ENCODE data around the gene MRGPRD. TPM values are rescaled to one million over a fixed set of nuclear protein-coding genes. Genes with fewer than 3 reads are reported as not detected.

MRGPRD gene
- total and polyA plus RNA-seq, 2 donors (not counting 1 experiment from before 2014, with no cell fraction given), result not detected

DNA sequence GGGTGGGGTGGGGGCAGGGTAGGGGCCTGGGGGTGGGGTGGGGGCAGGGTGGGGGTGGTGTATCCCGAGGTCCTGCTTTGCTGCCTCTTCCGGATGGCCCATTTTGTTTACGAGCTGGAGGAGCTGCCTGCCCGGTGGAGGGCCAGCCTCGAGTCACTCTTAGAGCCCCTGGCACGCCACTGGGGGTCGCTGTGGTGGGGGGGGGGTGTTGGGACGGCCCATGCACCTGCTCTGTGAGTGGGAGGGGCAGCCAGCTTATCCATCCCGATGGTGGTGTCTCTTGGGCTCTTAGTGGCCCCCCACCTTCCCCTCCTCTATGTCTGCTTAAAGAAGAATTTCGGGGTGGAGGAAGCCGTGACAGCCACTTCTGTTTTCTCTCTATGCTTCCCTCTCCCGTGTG is 24.6 kb downstream of the MRGPRD start:
- H3K79me2 ChIP-seq (ENCODE audit: control insufficient read depth, insufficient read depth, low read length), result no peaks in the 10 kb centered on the region
- TF ChIP-seq EZH2 (IDR thresholded peaks at IDR 0.05; ENCODE audit: low read length, missing control alignments), result no peak
- TF ChIP-seq, protein P1, sequence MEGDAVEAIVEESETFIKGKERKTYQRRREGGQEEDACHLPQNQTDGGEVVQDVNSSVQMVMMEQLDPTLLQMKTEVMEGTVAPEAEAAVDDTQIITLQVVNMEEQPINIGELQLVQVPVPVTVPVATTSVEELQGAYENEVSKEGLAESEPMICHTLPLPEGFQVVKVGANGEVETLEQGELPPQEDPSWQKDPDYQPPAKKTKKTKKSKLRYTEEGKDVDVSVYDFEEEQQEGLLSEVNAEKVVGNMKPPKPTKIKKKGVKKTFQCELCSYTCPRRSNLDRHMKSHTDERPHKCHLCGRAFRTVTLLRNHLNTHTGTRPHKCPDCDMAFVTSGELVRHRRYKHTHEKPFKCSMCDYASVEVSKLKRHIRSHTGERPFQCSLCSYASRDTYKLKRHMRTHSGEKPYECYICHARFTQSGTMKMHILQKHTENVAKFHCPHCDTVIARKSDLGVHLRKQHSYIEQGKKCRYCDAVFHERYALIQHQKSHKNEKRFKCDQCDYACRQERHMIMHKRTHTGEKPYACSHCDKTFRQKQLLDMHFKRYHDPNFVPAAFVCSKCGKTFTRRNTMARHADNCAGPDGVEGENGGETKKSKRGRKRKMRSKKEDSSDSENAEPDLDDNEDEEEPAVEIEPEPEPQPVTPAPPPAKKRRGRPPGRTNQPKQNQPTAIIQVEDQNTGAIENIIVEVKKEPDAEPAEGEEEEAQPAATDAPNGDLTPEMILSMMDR (conservative IDR thresholded peaks at IDR 0.05 in 1 of 2, IDR thresholded peaks at IDR 0.05 in 1 of 2; ENCODE audit: low read depth in 1 of 2, low read length in 2 of 2), result peak in 1 of 2 donors; percentile 22
- H3K9me3 ChIP-seq (ENCODE audit: control insufficient read depth, insufficient read depth, low read depth, low read length), result no peaks in the 10 kb centered on the region
- no peak overlapping the region for H2AFZ ChIP-seq (ENCODE audit: low read length)
- H3K4me3 ChIP-seq (replicated peaks in 1 of 4; ENCODE audit: control extremely low read depth in 1 of 4, insufficient read depth in 1 of 4, low read depth in 3 of 4, low read length in 4 of 4), result no peak overlapping the region
- no peak for DNase-seq (ENCODE audit: low read depth in 2 of 2)
- no peaks in the 10 kb centered on the region for H4K20me1 ChIP-seq (ENCODE audit: control insufficient read depth, extremely low read depth, insufficient read depth, low read length)
- no peaks in the 10 kb centered on the region for H3K4me1 ChIP-seq (ENCODE audit: control insufficient read depth, extremely low read depth, insufficient read depth, low read length)
- no peak overlapping the region for H3K4me2 ChIP-seq (ENCODE audit: extremely low read depth, insufficient read depth, low read length)
- H3K27me3 ChIP-seq (ENCODE audit: control insufficient read depth, insufficient read depth, low read length), result no peaks in the 10 kb centered on the region
- H3K27ac ChIP-seq (ENCODE audit: insufficient read depth, low read length), result no peak overlapping the region
- no peak overlapping the region for H3K9ac ChIP-seq (ENCODE audit: insufficient read depth, low read length)
- H3K36me3 ChIP-seq (ENCODE audit: control insufficient read depth, insufficient read depth, low read length), result no peaks in the 10 kb centered on the region

DNA sequence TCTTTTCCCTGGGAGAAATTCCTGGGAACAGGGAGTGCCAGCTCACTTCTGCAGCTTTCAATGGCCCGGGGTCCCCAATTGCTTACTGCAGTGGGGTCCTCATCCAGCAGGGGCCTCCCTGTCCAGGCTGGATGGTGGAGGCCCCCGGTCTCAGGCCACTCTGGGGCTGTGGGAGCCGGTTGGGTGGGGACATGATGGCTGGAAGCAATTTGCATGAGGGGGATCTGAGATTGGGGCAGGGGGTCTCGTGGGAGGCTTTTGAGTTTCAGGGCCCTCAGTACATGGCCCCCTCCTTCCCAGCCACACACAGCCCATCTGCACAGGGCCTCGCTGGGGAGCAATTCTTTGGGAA is 25.2 kb downstream of the MRGPRD start:
- no peaks in the 10 kb centered on the region for H3K27me3 ChIP-seq (ENCODE audit: control insufficient read depth, insufficient read depth, low read length)
- H3K9ac ChIP-seq (ENCODE audit: insufficient read depth, low read length), result no peak overlapping the region
- no peak overlapping the region for H2AFZ ChIP-seq (ENCODE audit: low read length)
- no peaks in the 10 kb centered on the region for H3K79me2 ChIP-seq (ENCODE audit: control insufficient read depth, insufficient read depth, low read length)
- no peaks in the 10 kb centered on the region for H3K4me1 ChIP-seq (ENCODE audit: control insufficient read depth, extremely low read depth, insufficient read depth, low read length)
- no peak overlapping the region for H3K4me3 ChIP-seq (replicated peaks in 1 of 4; ENCODE audit: control extremely low read depth in 1 of 4, insufficient read depth in 1 of 4, low read depth in 3 of 4, low read length in 4 of 4)
- H4K20me1 ChIP-seq (ENCODE audit: control insufficient read depth, extremely low read depth, insufficient read depth, low read length), result no peaks in the 10 kb centered on the region
- no peaks in the 10 kb centered on the region for H3K36me3 ChIP-seq (ENCODE audit: control insufficient read depth, insufficient read depth, low read length)
- TF ChIP-seq, protein P1 (conservative IDR thresholded peaks at IDR 0.05 in 1 of 2, IDR thresholded peaks at IDR 0.05 in 1 of 2; ENCODE audit: low read depth in 1 of 2, low read length in 2 of 2), result no peak
- no peak for TF ChIP-seq EZH2 (IDR thresholded peaks at IDR 0.05; ENCODE audit: low read length, missing control alignments)
- no peak overlapping the region for H3K4me2 ChIP-seq (ENCODE audit: extremely low read depth, insufficient read depth, low read length)
- DNase-seq (ENCODE audit: low read depth in 2 of 2), result no peak
- H3K27ac ChIP-seq (ENCODE audit: insufficient read depth, low read length), result no peak overlapping the region
- no peaks in the 10 kb centered on the region for H3K9me3 ChIP-seq (ENCODE audit: control insufficient read depth, insufficient read depth, low read depth, low read length)

DNA sequence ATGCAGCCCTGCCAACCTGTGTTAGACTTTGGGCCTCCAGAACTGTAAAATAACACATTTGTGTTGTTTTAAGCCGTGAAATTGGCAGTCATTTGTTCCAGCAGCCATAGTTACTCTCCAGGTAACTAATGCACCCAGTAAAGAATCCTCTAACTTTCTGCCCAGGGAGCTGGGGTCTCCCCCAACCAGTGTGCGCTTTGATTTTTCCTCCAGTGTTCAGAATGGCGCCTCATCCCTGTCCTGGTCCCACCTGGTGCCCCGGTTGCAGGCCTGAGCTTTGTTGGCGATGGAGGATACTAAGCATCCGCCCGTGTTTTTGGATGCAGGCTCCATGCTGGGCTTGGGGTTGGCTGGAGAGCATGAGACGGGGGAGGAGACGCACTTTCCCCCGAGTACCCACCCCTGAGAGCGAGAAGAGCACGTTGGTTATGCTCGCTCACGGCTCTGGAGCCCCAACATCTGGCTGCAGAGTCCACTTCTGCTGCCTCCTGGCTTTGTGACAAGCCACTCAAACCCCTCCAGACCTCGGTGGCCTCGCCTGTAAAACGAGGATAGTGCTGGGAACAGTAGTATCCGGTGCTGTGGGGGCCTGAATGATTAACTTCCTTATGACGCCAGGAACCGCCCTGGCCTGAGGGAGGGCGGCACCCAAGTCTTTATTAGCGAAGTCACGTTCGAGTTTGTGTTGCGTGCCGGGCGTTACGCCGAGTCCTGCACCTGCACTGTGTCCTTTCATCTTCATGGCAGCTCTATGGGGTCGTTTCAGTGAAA is 25.8 kb downstream of the MRGPRD start:
- Histone ChIP-seq H3K4me3 (replicated peaks in 1 of 4; ENCODE audit: control extremely low read depth in 1 of 4, insufficient read depth in 1 of 4, low read depth in 3 of 4, low read length in 4 of 4) (no peak overlapping the region), H3K79me2 (ENCODE audit: control insufficient read depth, insufficient read depth, low read length) (no peaks in the 10 kb centered on the region), H3K4me1 (ENCODE audit: control insufficient read depth, extremely low read depth, insufficient read depth, low read length) (no peaks in the 10 kb centered on the region), H3K4me2 (ENCODE audit: extremely low read depth, insufficient read depth, low read length) (peak overlapping the region; percentile 52), H3K27me3 (ENCODE audit: control insufficient read depth, insufficient read depth, low read length) (no peaks in the 10 kb centered on the region), H3K9me3 (ENCODE audit: control insufficient read depth, insufficient read depth, low read depth, low read length) (no peaks in the 10 kb centered on the region), H2AFZ (ENCODE audit: low read length) (peak overlapping the region; percentile 63), H3K9ac (ENCODE audit: insufficient read depth, low read length) (no peak overlapping the region), H3K27ac (ENCODE audit: insufficient read depth, low read length) (no peak overlapping the region), H3K36me3 (ENCODE audit: control insufficient read depth, insufficient read depth, low read length) (no peaks in the 10 kb centered on the region), H4K20me1 (ENCODE audit: control insufficient read depth, extremely low read depth, insufficient read depth, low read length) (no peaks in the 10 kb centered on the region)
- TF ChIP-seq, protein P1 (conservative IDR thresholded peaks at IDR 0.05 in 1 of 2, IDR thresholded peaks at IDR 0.05 in 1 of 2; ENCODE audit: low read depth in 1 of 2, low read length in 2 of 2), result no peak
- no peak for TF ChIP-seq EZH2 (IDR thresholded peaks at IDR 0.05; ENCODE audit: low read length, missing control alignments)
- DNase-seq (ENCODE audit: low read depth in 2 of 2), result peak; percentile 32 to 61

Measured in fibroblast of lung (primary cell).